GM06990 (cell line): ENCODE results near the gene FGF12.
A peak's percentile ranks its signal among the peaks of the same experiment; 100 is the strongest.

Source experiments
- DNase-seq: peaks from one replicate; pipeline ENCODE4 v3.0.0-alpha.2; 2011; ENCODE audit not compliant: insufficient read length; ENCODE audit errors: extremely low read depth
- H3K27me3 ChIP-seq: replicated peaks from 2 replicates; pipeline ENCODE4 v1.6.0; 2011; ENCODE audit warnings: low read length; ENCODE audit not compliant: control insufficient read depth, insufficient read depth
- H3K36me3 ChIP-seq: 2 replicates; pipeline ENCODE4 v1.5.1; 2011; ENCODE audit warnings: low read length; ENCODE audit not compliant: control insufficient read depth, insufficient read depth
- H3K4me3 ChIP-seq: replicated peaks from 2 replicates; pipeline ENCODE4 v1.5.1; 2011; ENCODE audit warnings: low read depth, mild to moderate bottlenecking, control low read depth, low read length
- CTCF ChIP-seq: IDR thresholded peaks from 2 replicates; pipeline ENCODE4 v1.5.1; 2011; ENCODE audit warnings: low read length, control low read depth, mild to moderate bottlenecking, inconsistent platforms; ENCODE audit not compliant: insufficient read depth, poor library complexity, severe bottlenecking

Gene FGF12

GRCh38 chr3:192244591-192244990 is 482.8 kb downstream of the FGF12 start:
- TF ChIP-seq CTCF: no peak
- no peak for DNase-seq
- H3K27me3 ChIP-seq: no peaks in the 10 kb centered on the region
- H3K4me3 ChIP-seq: no peak overlapping the region
- H3K36me3 ChIP-seq: no peaks in the 10 kb centered on the region

GRCh38 chr3:192239956-192240355 is 487.4 kb downstream of the FGF12 start:
- no peaks in the 10 kb centered on the region for H3K27me3 ChIP-seq
- no peak overlapping the region for H3K4me3 ChIP-seq
- DNase-seq: no peak
- H3K36me3 ChIP-seq: no peaks in the 10 kb centered on the region
- TF ChIP-seq CTCF: no peak

- no peaks in the 10 kb centered on the region for H3K27me3 ChIP-seq
- TF ChIP-seq CTCF: peak; percentile 46
- no peak for DNase-seq
- no peak overlapping the region for H3K4me3 ChIP-seq
- no peaks in the 10 kb centered on the region for H3K36me3 ChIP-seq
These were observed 489.2 kb downstream of the FGF12 start for GRCh38 chr3:192237992-192238608.

- no peak overlapping the region for H3K4me3 ChIP-seq
- no peak for DNase-seq
- H3K27me3 ChIP-seq: no peaks in the 10 kb centered on the region
- no peak for TF ChIP-seq CTCF
- no peaks in the 10 kb centered on the region for H3K36me3 ChIP-seq
These were observed 497.5 kb downstream of the FGF12 start for GRCh38 chr3:192229866-192230265.

GRCh38 chr3:192224634-192225155 is 502.6 kb downstream of the FGF12 start:
- DNase-seq: no peak
- no peak for TF ChIP-seq CTCF
- Histone ChIP-seq H3K27me3 (no peaks in the 10 kb centered on the region), H3K4me3 (no peak overlapping the region), H3K36me3 (no peaks in the 10 kb centered on the region)

GRCh38 chr3:192223815-192224214 is 503.5 kb downstream of the FGF12 start:
- no peak overlapping the region for H3K4me3 ChIP-seq
- no peaks in the 10 kb centered on the region for H3K27me3 ChIP-seq
- no peak for DNase-seq
- H3K36me3 ChIP-seq: no peaks in the 10 kb centered on the region
- TF ChIP-seq CTCF: no peak
